IMR-90 (cell line): ENCODE results near the gene LPCAT4. TPM values are rescaled to one million over a fixed set of nuclear protein-coding genes. Genes with fewer than 3 reads are reported as not detected.

Source experiments
- ATAC-seq: fragments of 200-7000 bp; cut with Tn5 transposase; 2 replicates; pipeline ENCODE4 v1.9.1; 2020; ENCODE audit warnings: low read depth, mild to moderate bottlenecking, moderate library complexity
- BruUV-seq: library from RNA; stranded (reverse); fragments of 400-500 nt; replicated peaks from 2 replicates; lab custom pipeline; 2021; lab: Mats Ljungman, UMichigan
- CTCF ChIA-PET: fragments of 300-600 bp; formaldehyde crosslinking; extraction: SDS; loops from one replicate; lab custom pipeline; 2021; ENCODE audit warnings: antibody characterized with exemption; lab: Yijun Ruan, JAX
- POLR2A ChIA-PET: fragments of 300-600 bp; sonication (Branson Sonifier 250); formaldehyde crosslinking; loops from one replicate; lab custom pipeline; 2022; ENCODE audit warnings: antibody characterized with exemption; ENCODE audit not compliant: unreplicated experiment; lab: Charles Lee
- DNase-seq: peaks from one replicate; pipeline ENCODE4 v3.0.0; 2013
- H2AFZ ChIP-seq: replicated peaks from 2 replicates; pipeline ENCODE3; 2013; ENCODE audit warnings: low read length, mild to moderate bottlenecking; ENCODE audit not compliant: poor library complexity
- H2AK5ac ChIP-seq: 2 replicates; pipeline ENCODE4 v1.6.1; 2013; ENCODE audit warnings: low read depth, low read length, inconsistent platforms
- H2AK9ac ChIP-seq: replicated peaks from 2 replicates; pipeline ENCODE3; 2013; ENCODE audit warnings: mild to moderate bottlenecking, low read depth, low read length, moderate library complexity; ENCODE audit not compliant: poor library complexity
- H2BK120ac ChIP-seq: 2 replicates; pipeline ENCODE4 v1.6.1; 2013; ENCODE audit warnings: low read depth, low read length, inconsistent platforms
- H2BK15ac ChIP-seq: 3 replicates; pipeline ENCODE4 v1.6.1; 2013; ENCODE audit warnings: low read depth, low read length, inconsistent platforms
- H2BK20ac ChIP-seq: 2 replicates; pipeline ENCODE4 v1.6.1; 2013; ENCODE audit warnings: low read depth, mild to moderate bottlenecking, inconsistent platforms, low read length, moderate library complexity
- H2BK5ac ChIP-seq: 2 replicates; pipeline ENCODE4 v1.6.1; 2013; ENCODE audit warnings: mild to moderate bottlenecking, low read depth, low read length, inconsistent platforms; ENCODE audit not compliant: poor library complexity, severe bottlenecking
- H3K14ac ChIP-seq: replicated peaks from 2 replicates; pipeline ENCODE4 v1.6.1; 2013; ENCODE audit warnings: low read depth, low read length, inconsistent platforms
- H3K18ac ChIP-seq: 2 replicates; pipeline ENCODE4 v1.6.1; 2013; ENCODE audit warnings: low read depth, low read length, control low read depth
- H3K23ac ChIP-seq: 2 replicates; pipeline ENCODE4 v1.6.1; 2013; ENCODE audit warnings: low read depth, low read length, inconsistent platforms
- H3K27ac ChIP-seq: 2 replicates; pipeline ENCODE4 v1.5.1; 2013; ENCODE audit warnings: mild to moderate bottlenecking, control low read depth, low read length; ENCODE audit not compliant: insufficient read depth
- H3K27me3 ChIP-seq: 2 replicates; pipeline ENCODE4 v1.6.1; 2013; ENCODE audit warnings: low read length; ENCODE audit not compliant: control insufficient read depth, insufficient read depth
- H3K36me3 ChIP-seq: 2 replicates; pipeline ENCODE4 v1.6.1; 2013; ENCODE audit warnings: low read length, mixed read lengths; ENCODE audit not compliant: control insufficient read depth, insufficient read depth
- H3K4ac ChIP-seq: 2 replicates; pipeline ENCODE4 v1.6.1; 2013; ENCODE audit warnings: low read depth, low read length, inconsistent platforms
- H3K4me1 ChIP-seq: 2 replicates; pipeline ENCODE4 v1.6.1; 2013; ENCODE audit warnings: low read length, mixed read lengths; ENCODE audit not compliant: control insufficient read depth, insufficient read depth
- H3K4me2 ChIP-seq: 2 replicates; pipeline ENCODE4 v1.6.1; 2013; ENCODE audit warnings: low read depth, mild to moderate bottlenecking, control low read depth, low read length, moderate library complexity
- H3K4me3 ChIP-seq: 2 replicates; pipeline ENCODE4 v1.5.1; 2013; ENCODE audit warnings: low read depth, mild to moderate bottlenecking, control low read depth, low read length, moderate library complexity; ENCODE audit not compliant: insufficient read depth
- H3K56ac ChIP-seq: 2 replicates; pipeline ENCODE4 v1.6.1; 2013; ENCODE audit warnings: low read length, inconsistent platforms; ENCODE audit not compliant: insufficient read depth; ENCODE audit errors: extremely low read depth
- H3K79me1 ChIP-seq, 2 experiments: 2 replicates each; pipeline ENCODE4 v1.6.1; 2013; ENCODE audit warnings: low read length in 2 of 2, inconsistent platforms in 1 of 2, low read depth in 1 of 2
- H3K9ac ChIP-seq: 2 replicates; pipeline ENCODE4 v1.6.1; 2013; ENCODE audit warnings: low read depth, low read length, control low read depth
- H3K9me1 ChIP-seq: 2 replicates; pipeline ENCODE4 v1.6.1; 2013; ENCODE audit warnings: low read length, inconsistent platforms; ENCODE audit not compliant: insufficient read depth
- H3K9me3 ChIP-seq: 2 replicates; pipeline ENCODE4 v1.6.1; 2013; ENCODE audit warnings: low read length; ENCODE audit not compliant: control insufficient read depth, insufficient read depth
- H4K20me1 ChIP-seq: 2 replicates; pipeline ENCODE4 v1.6.1; 2013; ENCODE audit warnings: low read length, inconsistent platforms; ENCODE audit not compliant: insufficient read depth
- H4K5ac ChIP-seq: 2 replicates; pipeline ENCODE4 v1.6.1; 2013; ENCODE audit warnings: mild to moderate bottlenecking, low read depth, low read length, control low read depth
- H4K8ac ChIP-seq, 2 experiments: 2 replicates each; pipeline ENCODE4 v1.6.1; 2013; ENCODE audit warnings: low read depth in 2 of 2, low read length in 2 of 2, control low read depth in 1 of 2, inconsistent platforms in 1 of 2
- H4K91ac ChIP-seq: 2 replicates; pipeline ENCODE4 v1.6.1; 2013; ENCODE audit warnings: low read depth, low read length, inconsistent platforms; ENCODE audit not compliant: insufficient read depth
- BHLHE40 ChIP-seq: fragments of 150-350 bp; IDR thresholded peaks from 2 replicates; pipeline ENCODE4 v1.6.1; 2016; ENCODE audit warnings: mild to moderate bottlenecking, low read depth, low read length
- CEBPB ChIP-seq: IDR thresholded peaks from 2 replicates; pipeline ENCODE4 v1.6.1; 2012; ENCODE audit warnings: low read depth, low read length, improper control_type of control experiment
- CHD1 ChIP-seq: IDR thresholded peaks from 2 replicates; pipeline ENCODE4 v1.6.1; 2012; ENCODE audit warnings: low read depth, low read length, improper control_type of control experiment
- FOS ChIP-seq: fragments of 150-350 bp; IDR thresholded peaks from 2 replicates; pipeline ENCODE4 v1.6.1; 2016; ENCODE audit warnings: low read depth, low read length
- MAFK ChIP-seq: IDR thresholded peaks from 2 replicates; pipeline ENCODE4 v1.6.1; 2012; ENCODE audit warnings: low read depth, low read length, improper control_type of control experiment
- MAZ ChIP-seq: IDR thresholded peaks from 2 replicates; pipeline ENCODE4 v1.6.1; 2012; ENCODE audit warnings: low read depth, mild to moderate bottlenecking, low read length, improper control_type of control experiment, moderate library complexity, borderline replicate concordance
- NFE2L2 ChIP-seq: fragments of 150-350 bp; IDR thresholded peaks from 2 replicates; pipeline ENCODE4 v1.6.1; 2016; ENCODE audit warnings: low read depth, mild to moderate bottlenecking, low read length
- POLR2A ChIP-seq: IDR thresholded peaks from 2 replicates; pipeline ENCODE4 v1.6.1; 2012; ENCODE audit warnings: mild to moderate bottlenecking, low read depth, low read length
- RAD21 ChIP-seq: IDR thresholded peaks from 2 replicates; pipeline ENCODE4 v1.6.1; 2012; ENCODE audit warnings: low read length, improper control_type of control experiment
- RCOR1 ChIP-seq: IDR thresholded peaks from 2 replicates; pipeline ENCODE4 v1.6.1; 2012; ENCODE audit warnings: mild to moderate bottlenecking, low read length, improper control_type of control experiment; ENCODE audit not compliant: insufficient replicate concordance
- RFX5 ChIP-seq: IDR thresholded peaks from 2 replicates; pipeline ENCODE4 v1.8.0; 2012; ENCODE audit warnings: low read depth, mild to moderate bottlenecking, low read length, moderate library complexity
- SMC3 ChIP-seq: fragments of 150-350 bp; IDR thresholded peaks from 2 replicates; pipeline ENCODE4 v1.6.1; 2016; ENCODE audit warnings: low read depth, mild to moderate bottlenecking, antibody characterized with exemption, low read length, moderate library complexity
- WGBS, 2 experiments: methylation state at CpG; one replicate each; pipeline versions ENCODE4 v1.1.5 to v1.1.7; 2013; ENCODE audit warnings: missing lambda C conversion rate in 2 of 2; ENCODE audit not compliant: insufficient read length in 1 of 2; ENCODE audit errors: extremely low coverage in 2 of 2; 5-methylcytosine and 5-hydroxymethylcytosine counted together
- dilution Hi-C: fragments of 300-500 bp; cut with HindIII; formaldehyde crosslinking; loops from one replicate; pipeline ENCODE4 v1.14.3; 2018; ENCODE audit warnings: low sequenced_read_pairs; ENCODE audit not compliant: unreplicated experiment
- in situ Hi-C: fragments of 300-500 bp; cut with MboI; formaldehyde crosslinking; loops from 3 replicates; pipeline ENCODE4 v1.14.3; 2019; ENCODE audit warnings: low sequenced_read_pairs, inconsistent platforms, mixed read lengths
- intact Hi-C: fragments of 100-400 bp; cut with micrococcal nuclease; formaldehyde crosslinking; loops from 2 replicates; pipeline ENCODE4 v1.10.0; 2022
- polyA plus RNA-seq, 3 experiments: library from polyadenylated mRNA; depleted of rRNA; stranded (reverse); fragments of >200 nt; gene quantifications; 2 replicates each; pipeline ENCODE4 v1.2.3, GENCODE V29; 2012; ENCODE audit warnings: low replicate concordance in 1 of 3
- total RNA-seq: library from RNA; depleted of rRNA; stranded (reverse); fragments of >200 nt; gene quantifications from 2 replicates; pipeline ENCODE4 v1.2.3, GENCODE V29; 2012
- TF ChIP-seq, protein P1 (sequence below): fragments of 150-350 bp; IDR thresholded peaks from 2 replicates; pipeline ENCODE4 v1.6.1; 2017; ENCODE audit warnings: mild to moderate bottlenecking, antibody characterized with exemption, low read length, low read depth
- TF ChIP-seq, protein P2 (sequence below): fragments of 150-350 bp; IDR thresholded peaks from 2 replicates; pipeline ENCODE4 v1.6.1; 2016; ENCODE audit warnings: low read depth, mild to moderate bottlenecking, low read length, moderate library complexity, borderline replicate concordance
- TF ChIP-seq, protein P3 (sequence below): conservative IDR thresholded peaks from 2 replicates; pipeline ENCODE4 v1.5.1; 2012; ENCODE audit warnings: mild to moderate bottlenecking, low read depth, low read length, improper control_type of control experiment

The LPCAT4 gene
- total and polyA plus RNA-seq, 2 of the 4 experiments (the other 2 are of a cell fraction), result 3.8 to 44.4 TPM

DNA sequence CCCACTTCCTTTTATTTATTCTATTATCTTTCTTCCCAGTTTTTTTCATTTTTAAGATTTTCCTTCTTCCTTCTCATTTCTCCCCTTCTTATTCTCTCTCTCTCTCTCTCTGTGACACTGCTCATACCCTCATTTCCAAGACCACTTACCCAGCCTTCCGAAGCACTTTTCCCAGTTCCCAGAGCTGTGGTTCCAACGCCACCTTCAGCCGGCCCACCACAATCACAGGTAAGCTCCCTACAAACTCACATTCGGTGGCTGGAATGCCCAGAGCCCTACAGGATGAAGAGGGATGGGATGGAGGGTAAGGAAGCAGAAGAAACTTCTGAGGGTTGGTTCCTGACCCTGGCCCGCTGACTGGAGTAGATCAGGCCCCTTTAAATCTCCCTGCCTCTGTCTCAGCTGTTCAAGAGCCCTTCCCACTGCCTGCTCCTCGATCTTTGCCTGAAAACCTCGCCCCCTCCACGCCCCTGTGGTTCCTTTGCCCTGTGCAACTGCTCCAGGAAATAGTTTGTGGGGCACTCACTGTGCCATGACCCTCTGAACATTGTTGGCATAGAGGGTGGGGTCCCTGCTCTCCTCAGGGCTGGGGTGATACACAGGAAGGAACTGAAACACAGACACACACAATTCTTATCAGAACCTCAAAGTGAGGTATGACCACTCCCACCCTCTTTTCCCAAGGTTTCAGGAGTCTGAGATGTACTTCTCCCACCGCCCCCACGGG is 4.8 kb downstream of the LPCAT4 start:
- peaks cover 18 to 28% of the 10 kb centered on the region in 2 experiments for H3K79me1 ChIP-seq
- no peak overlapping the region for H2BK20ac ChIP-seq
- H3K9me3 ChIP-seq, result no peaks in the 10 kb centered on the region
- H4K8ac ChIP-seq, result no peak overlapping the region
- no peak overlapping the region for H4K5ac ChIP-seq
- H3K27me3 ChIP-seq, result no peaks in the 10 kb centered on the region
- no peak overlapping the region for H3K14ac ChIP-seq
- no peak overlapping the region for H2AK5ac ChIP-seq
- H3K18ac ChIP-seq, result no peak overlapping the region
- 0 out of 2 replicates have a peak, but pooled peaks cover 3% of the 10 kb centered on the region for H3K4me1 ChIP-seq
- intact Hi-C loops, result loop anchor here (10.0 kb wide), 1 partner anchor 297 kb away; no protein-coding TSS in a partner anchor
- no peak overlapping the region for H3K56ac ChIP-seq
- WGBS, 2 experiments, result no CpG with 5 or more reads among the region's 10 CpGs
- no peak overlapping the region for H3K27ac ChIP-seq
- ATAC-seq, result no peak
- H2BK15ac ChIP-seq, result no peak overlapping the region
- H3K9me1 ChIP-seq, result peaks cover 10% of the 10 kb centered on the region
- peaks cover 8% of the 10 kb centered on the region; the same call in 1 of the 2 replicates for H4K20me1 ChIP-seq
- no peak overlapping the region for H2AFZ ChIP-seq
- no peak overlapping the region for H2AK9ac ChIP-seq
- no peak overlapping the region for H2BK5ac ChIP-seq
- CTCF ChIA-PET, result no interaction called here
- in situ Hi-C loops, result loop anchor here (10.0 kb wide), 1 partner anchor 257 kb away; the partner anchor contains the start of genes EMC7 and PGBD4
- no peak overlapping the region for H3K4me2 ChIP-seq
- POLR2A ChIA-PET, result no interaction called here
- no peak overlapping the region for H3K23ac ChIP-seq
- H3K36me3 ChIP-seq, result peaks cover 27% of the 10 kb centered on the region
- no peak overlapping the region for H3K9ac ChIP-seq
- no peak overlapping the region for H3K4me3 ChIP-seq
- H4K91ac ChIP-seq, result no peak overlapping the region
- H3K4ac ChIP-seq, result no peak overlapping the region
- BruUV-seq, result no TSS peak
- no peak for DNase-seq
- H2BK120ac ChIP-seq, result no peak overlapping the region
- dilution Hi-C loops, result no loop called here
- TF ChIP-seq SMC3 (no peak), MAZ (no peak), RCOR1 (no peak), CHD1 (no peak), POLR2A (no peak), FOS (no peak), BHLHE40 (no peak), RFX5 (no peak), CEBPB (no peak), NFE2L2 (no peak), MAFK (no peak), RAD21 (no peak)
- TF ChIP-seq, protein P1, sequence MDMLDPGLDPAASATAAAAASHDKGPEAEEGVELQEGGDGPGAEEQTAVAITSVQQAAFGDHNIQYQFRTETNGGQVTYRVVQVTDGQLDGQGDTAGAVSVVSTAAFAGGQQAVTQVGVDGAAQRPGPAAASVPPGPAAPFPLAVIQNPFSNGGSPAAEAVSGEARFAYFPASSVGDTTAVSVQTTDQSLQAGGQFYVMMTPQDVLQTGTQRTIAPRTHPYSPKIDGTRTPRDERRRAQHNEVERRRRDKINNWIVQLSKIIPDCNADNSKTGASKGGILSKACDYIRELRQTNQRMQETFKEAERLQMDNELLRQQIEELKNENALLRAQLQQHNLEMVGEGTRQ, result no peak
- TF ChIP-seq, protein P2, sequence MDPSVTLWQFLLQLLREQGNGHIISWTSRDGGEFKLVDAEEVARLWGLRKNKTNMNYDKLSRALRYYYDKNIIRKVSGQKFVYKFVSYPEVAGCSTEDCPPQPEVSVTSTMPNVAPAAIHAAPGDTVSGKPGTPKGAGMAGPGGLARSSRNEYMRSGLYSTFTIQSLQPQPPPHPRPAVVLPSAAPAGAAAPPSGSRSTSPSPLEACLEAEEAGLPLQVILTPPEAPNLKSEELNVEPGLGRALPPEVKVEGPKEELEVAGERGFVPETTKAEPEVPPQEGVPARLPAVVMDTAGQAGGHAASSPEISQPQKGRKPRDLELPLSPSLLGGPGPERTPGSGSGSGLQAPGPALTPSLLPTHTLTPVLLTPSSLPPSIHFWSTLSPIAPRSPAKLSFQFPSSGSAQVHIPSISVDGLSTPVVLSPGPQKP, result no peak
- TF ChIP-seq, protein P3, sequence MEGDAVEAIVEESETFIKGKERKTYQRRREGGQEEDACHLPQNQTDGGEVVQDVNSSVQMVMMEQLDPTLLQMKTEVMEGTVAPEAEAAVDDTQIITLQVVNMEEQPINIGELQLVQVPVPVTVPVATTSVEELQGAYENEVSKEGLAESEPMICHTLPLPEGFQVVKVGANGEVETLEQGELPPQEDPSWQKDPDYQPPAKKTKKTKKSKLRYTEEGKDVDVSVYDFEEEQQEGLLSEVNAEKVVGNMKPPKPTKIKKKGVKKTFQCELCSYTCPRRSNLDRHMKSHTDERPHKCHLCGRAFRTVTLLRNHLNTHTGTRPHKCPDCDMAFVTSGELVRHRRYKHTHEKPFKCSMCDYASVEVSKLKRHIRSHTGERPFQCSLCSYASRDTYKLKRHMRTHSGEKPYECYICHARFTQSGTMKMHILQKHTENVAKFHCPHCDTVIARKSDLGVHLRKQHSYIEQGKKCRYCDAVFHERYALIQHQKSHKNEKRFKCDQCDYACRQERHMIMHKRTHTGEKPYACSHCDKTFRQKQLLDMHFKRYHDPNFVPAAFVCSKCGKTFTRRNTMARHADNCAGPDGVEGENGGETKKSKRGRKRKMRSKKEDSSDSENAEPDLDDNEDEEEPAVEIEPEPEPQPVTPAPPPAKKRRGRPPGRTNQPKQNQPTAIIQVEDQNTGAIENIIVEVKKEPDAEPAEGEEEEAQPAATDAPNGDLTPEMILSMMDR, result no peak
